GM11168 (cell line): ENCODE results near the gene ANKRD31.

Experiments
- in situ Hi-C: fragments of 300-500 bp; cut with MboI; formaldehyde crosslinking; loops from one replicate; pipeline ENCODE4 v1.12.0; 2022; ENCODE audit warnings: low sequenced_read_pairs; ENCODE audit not compliant: unreplicated experiment

Gene ANKRD31, protein sequence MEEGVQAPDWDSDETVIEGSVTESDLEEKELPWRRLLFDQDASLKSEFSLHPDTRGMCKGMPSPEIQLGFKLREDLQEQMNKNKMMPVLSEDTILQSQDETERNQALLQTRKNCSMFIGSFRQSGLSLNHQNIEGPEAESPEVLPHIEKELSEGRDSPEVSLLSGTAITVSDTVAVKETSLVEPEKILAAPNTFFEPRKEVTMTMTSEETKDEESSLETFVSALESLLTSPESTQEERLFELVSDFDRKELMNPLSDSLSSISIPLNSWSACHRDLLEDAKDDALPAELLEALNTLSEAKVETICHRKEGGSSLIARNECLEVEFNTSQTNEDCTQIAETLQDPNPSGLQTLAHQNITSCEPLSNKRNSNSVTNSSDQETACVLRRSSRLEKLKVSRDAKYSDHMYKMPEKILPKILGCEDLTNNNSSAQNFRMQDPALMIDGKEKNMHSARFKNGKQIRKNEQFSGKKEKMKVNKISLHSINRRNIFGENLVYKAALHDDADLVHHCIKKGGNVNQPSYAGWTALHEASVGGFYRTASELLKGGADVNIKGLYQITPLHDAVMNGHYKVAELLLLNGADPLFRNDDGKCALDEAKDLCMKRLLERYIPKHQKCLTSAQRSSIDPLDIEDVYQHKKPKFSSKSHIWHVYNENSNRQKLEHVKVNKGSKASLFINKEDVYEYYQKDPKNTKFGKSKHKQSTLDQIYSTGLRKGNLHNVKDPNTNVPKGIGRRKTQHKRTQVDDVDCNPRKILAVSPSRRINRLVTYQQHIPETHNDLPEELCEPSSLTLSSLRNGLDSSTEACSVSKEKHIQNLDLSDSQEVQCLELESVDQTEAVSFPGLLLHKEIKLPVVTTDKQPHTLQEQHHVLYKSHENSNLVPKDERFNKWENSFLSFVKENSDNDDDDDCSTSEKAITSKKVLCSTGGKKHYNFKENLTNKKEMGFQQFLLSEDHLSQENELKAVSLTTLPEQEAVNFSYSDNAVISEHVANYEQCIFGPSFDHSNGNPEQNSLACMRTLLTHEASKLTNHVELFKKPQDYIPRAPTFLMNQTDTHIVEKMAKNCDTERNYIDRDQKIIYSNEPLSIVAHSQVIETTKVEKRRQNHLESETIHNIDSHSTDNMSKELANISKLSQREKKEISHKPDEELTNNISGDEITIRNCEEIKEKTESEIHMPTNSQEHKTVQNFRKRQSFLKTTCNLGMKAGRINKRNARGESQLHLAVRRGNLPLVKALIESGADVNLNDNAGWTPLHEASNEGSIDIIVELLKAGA (N-terminal part only)

DNA sequence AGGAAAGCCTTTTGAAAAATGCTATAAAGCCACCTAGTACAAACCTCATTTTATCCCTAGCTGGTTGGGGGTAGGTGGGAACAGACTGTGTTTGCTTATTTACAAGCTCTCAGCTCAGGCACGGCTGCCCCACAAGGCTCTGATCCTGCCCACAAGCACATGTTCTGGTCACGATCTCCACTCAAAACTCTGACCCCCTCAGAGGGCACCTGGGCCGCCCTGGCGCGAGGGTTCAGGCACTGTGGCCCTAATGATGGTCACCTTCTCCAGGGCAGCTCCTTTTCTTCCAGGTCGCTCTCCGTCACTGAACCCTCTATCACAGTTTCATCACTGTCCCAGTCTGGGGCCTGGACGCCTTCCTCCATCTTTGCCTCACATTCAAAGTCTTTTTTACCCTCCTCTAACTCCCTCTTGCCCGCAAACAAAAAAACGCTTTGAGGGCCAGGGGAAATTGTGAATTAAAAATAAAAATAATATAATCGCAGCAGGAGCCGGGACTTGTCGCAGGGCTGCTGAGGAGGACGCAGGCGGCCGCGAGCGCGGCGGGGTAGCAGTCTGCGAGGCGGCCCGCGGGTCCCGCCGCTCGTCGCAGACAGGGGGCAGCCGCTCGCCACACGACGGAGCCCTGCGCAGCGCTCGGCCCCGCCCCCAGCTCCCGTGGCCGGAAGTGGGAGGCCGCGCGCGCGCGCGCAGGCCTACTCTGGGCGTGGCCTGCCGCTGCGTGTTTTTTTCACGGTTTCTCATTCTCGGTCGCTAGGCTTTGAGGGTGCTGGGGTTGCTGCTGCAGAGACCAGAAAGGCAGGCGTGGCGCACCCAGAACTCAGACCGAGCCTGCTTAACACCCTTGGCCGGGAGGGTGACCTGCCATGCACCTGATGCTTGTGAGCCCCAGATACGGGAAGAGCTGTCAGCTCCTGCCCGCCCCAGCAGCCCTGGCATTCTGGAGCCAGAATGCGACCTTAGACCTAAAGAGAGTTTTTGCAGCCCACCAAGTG, at the start of gene ANKRD31:
ANKRD31 (minus strand) TSS at position 557 of the 995 bp plus-strand sequence; CDS start at position 365, 192 bp downstream.
- in situ Hi-C loops: loop anchor here (25.0 kb wide), 1 partner anchor 451 kb away; no protein-coding TSS in a partner anchor

DNA sequence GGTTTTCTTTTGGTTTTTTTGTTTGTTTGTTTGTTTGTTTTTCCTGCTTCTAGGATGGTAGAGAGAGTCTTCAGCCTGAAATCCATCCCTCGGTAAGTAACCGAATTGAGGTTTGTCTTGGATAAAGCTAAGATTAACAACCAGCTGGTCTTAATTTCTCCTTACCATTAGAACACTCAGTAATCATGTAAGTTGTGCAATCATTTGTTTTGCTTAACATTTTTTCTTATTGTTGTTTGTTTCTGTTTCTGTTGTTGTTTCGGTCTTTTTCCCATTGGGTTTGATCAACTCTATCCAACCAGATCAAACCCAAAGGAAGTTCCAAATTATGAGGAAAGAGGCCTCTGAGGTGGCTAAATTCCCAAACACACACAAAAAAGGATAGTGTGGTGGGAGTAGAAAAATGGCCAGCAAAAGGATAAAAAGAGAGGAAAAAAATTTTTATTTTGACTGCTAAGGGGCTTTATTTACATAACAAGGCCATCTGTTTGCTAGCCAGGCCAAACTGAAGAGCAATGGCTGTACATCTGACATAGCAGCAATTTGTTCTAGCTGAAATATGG, 49.6 kb upstream of the ANKRD31 start:
- in situ Hi-C loops: no loop called here

DNA sequence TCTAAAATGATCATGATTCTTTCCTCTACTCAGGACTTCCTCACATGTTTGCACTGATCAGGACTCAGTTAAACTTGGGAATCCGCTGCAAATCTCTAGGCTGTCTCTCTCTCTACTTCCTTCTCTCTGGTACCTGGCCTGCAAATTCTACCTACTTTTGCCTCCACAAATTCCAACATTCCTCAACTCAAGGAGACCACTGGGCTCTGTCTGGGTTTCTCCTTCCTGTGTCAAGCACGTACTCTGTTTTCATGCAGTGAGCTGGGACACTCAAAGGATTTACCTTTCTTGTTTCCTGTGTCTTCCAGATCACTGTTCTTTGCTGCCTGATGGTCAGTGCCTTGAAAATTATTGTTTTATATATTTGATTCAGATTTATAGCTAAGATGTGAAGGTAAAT, 45.9 kb upstream of the ANKRD31 start:
- in situ Hi-C loops: no loop called here

DNA sequence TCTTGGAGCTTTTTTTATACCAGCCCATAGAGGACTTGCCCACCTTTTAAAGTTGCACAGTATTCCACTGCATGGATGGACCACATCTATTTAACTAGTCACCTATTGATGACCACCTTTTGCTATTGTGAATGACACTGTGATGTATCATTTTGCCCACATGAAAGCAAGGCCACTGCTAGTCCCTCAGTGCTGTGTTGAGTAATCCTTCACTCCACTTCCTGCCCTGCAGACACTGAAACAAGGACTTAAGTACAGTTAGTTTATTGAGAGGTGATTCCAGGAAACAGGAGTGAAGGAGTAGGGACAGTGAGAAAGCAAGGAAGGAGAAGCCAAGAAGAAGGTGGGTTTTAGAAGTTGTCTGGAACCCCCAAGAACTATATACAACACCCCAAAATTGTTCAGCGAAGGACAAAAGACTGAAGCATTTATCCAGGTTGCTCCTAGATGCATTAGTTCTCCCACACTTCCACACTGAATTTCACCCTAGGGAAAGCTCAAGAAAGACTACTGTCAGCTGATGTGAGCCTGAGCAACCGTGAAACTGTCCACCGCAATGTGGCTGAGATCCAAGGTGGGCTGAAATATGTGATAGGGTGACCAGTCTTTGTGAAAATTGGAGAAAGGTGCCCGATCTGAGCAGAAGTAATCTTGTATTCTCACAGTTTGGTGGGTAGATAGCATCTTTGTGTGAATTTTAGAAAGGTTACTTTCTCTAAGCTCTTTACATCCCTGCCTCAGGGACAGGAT, 45.2 kb upstream of the ANKRD31 start:
- in situ Hi-C loops: no loop called here

DNA sequence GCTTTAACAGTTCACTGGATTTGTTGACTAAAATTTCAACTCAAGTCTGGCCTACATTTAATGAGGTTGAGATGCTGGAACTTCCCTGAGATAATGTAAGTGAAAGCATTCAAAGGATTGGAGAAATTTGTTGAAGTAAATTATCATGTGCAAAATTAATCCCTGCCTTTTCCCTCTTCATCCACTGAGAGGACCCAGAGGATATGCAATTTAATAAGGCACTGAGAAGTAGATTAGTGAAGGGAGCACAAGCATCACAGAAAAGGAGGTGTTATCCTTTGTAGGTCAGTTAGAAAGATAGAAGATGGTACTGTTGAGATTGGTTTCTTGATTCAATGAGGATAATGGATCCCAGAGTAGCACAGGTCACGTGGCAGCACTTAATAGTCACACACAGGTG, 42.6 kb upstream of the ANKRD31 start:
- in situ Hi-C loops: no loop called here

DNA sequence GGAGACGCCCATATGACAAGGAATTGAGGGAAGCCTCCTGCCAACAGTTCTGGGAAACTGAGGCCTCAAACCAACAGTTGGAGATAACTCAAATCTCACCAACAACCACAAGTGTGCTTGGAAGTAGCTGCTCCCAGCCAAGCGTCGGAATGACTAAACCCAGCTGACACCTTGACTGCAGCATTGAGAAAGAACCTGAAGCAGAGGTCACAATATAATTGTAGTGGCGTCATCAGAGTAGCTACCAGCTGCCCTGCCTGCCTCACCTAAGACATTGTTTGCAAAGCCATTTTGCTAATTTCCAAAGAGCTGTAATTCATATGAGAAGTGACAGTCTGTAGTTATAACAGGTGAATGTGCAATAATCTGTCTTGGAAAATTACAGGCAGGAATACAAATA, 40.8 kb upstream of the ANKRD31 start:
- in situ Hi-C loops: no loop called here

DNA sequence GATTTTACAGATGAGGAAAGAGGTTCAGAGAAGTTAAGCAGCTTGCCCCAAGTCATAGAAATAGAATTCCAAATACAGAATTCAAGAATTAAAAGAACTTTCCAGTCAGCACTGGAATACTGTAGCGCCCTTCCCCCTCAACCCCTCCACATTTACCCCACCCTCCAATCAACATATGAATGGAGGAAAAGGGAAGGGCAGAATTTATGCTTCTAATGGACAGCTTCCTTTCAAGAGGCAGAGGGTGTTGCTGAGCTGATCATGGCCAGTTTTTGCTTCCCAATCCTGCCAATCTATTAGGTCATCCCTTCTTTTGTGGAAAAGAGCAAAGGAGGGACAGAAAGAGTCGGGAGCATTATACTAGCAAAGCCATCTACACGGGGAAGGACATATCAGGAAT, 39.1 kb upstream of the ANKRD31 start:
- in situ Hi-C loops: no loop called here

DNA sequence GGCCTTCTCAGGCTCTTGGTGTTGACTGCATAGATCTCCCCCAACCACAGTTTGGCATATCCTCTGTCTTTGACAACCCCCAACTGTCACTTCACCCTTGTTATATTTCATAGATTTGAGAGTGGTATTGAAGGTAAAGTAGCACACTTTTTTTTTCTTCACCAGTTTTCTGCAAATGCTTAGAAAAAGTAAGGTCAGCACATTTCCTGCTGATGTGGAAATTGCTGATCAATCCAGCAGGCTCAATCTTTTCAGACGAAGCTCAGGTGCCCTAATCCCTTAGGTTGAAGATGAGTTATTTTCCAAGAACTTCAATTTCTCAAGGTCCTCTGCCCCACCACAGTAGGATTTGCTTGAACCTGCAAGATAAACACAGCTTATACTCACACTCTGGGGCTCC, 38.5 kb upstream of the ANKRD31 start:
- in situ Hi-C loops: no loop called here

DNA sequence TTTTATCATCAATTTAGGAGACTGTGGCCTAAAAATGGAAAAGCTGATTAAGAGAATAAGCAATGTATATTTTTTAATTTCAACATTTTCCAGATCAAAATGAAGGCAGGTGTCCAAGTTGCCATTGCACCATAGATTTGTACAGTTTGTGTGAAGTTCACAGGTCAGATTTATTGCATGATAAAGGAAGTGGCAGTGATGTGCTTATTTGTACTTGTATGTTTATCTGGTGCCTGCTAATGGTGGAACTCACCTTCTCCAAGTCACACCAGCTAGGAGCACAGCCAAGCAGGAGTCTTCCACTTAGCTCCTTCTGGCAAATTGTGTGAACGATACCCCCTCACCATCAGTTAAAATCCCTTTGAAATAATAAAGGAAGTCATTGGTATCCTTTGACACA, 37.8 kb upstream of the ANKRD31 start:
- in situ Hi-C loops: loop anchor here (25.0 kb wide), 1 partner anchor 337 kb away; no protein-coding TSS in a partner anchor

DNA sequence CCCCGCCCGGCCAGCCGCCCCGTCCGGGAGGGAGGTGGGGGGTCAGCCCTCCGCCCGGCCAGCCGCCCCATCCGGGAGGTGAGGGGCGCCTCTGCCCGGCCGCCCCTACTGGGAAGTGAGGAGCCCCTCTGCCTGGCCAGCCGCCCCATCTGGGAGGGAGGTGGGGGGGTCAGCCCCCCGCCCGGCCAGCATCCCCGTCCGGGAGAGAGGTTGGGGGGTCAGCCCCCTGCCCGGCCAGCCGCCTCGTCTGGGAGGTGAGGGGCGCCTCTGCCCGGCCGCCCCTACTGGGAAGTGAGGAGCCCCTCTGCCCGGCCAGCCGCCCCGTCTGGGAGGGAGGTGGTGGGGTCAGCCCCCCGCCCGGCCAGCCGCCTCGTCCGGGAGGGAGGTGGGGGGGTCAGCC, 33.9 kb upstream of the ANKRD31 start:
- in situ Hi-C loops: loop anchor here (25.0 kb wide), 1 partner anchor 333 kb away; no protein-coding TSS in a partner anchor

DNA sequence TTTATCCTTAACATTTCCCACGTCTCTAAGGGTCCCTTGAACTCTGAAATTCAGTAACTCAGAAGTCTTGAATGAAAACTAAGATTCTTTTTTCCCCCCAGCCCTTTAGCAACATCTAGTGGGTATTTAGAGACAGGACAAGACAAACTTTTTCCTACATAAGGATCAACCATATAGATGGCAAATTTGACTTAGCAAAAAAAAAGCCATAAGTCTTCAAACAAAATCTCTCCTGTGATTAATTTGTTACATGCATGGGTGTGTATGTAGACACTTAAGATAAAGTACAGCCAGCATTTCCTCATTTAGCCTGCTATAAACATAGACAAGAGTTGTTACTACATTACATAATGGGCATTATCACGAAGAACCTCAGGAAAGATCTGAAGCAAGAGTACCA, 29.1 kb upstream of the ANKRD31 start:
- in situ Hi-C loops: loop anchor here (25.0 kb wide), 1 partner anchor 328 kb away; no protein-coding TSS in a partner anchor

DNA sequence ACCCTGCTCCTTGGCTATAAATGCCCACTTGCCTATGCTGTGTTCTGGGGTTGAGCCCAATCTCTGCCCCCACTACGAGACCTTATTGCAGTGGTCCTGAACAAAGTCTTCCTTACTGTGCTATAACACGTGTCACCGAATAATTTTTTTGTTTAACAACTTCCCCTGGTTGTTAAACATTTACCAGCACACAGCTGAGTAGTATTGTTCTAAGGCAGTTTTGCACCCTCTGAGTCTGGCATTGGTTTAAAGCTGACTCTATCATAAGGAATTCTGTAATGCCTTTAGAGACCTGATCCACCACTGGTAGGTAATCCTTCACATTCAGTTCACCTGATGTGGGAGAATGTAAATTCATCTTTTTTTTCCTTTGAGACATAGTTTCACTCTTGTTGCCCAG, 25.6 kb upstream of the ANKRD31 start:
- in situ Hi-C loops: loop anchor here (25.0 kb wide), 1 partner anchor 325 kb away; no protein-coding TSS in a partner anchor

DNA sequence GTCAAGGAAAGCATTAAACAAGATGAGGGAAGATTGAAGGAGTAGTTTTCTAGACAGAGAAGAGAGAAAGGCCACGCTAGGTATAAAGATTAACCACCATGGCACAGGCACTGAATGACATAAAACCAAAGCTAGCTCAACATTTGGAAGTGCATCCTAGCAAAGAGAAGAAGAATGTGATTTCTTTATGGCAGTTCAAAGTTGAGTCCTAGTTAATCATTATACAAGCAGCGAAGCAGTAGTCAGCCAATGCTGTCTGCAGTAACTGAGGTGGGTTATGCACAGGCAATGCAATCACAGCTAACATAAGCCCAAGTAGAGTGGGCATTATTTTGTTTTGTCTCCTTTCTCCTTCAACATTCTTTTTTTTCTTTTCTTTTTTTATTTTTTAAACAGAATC, 24.0 kb upstream of the ANKRD31 start:
- in situ Hi-C loops: loop anchor here (25.0 kb wide), 1 partner anchor 323 kb away; no protein-coding TSS in a partner anchor

DNA sequence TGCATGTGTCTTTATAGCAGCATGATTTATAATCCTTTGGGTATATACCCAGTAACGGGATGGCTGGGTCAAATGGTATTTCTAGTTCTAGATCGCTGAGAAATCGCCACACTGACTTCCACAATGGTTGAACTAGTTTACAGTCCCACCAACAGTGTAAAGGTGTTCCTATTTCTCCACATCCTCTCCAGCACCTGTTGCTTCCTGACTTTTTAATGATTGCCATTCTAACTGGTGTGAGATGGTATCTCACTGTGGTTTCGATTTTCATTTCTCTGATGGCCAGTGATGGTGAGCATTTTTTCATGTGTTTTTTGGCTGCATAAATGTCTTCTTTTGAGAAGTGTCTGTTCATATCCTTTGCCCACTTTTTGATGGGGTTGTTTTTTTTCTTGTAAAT, 13.8 kb upstream of the ANKRD31 start:
- in situ Hi-C loops: loop anchor here (25.0 kb wide), 1 partner anchor 313 kb away; no protein-coding TSS in a partner anchor

DNA sequence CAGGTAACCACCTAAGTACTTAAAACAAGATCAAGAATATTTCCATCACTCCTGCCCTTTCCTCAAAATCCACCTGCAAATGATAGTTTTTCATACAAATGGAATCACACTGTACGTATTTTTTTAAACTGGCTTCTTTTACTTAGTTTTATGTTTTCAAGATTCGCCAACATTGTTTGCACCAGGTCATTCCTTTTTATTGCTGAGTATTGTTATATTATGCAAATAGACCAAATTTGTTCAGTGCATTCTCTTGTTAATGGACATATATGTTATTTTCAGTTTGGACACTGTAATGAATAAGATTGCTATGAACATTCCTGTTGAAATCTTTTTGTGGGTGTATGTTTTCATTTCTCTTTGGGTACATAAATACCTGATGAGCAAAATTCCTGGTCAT, 8.3 kb upstream of the ANKRD31 start:
- in situ Hi-C loops: loop anchor here (25.0 kb wide), 1 partner anchor 442 kb away; no protein-coding TSS in a partner anchor

DNA sequence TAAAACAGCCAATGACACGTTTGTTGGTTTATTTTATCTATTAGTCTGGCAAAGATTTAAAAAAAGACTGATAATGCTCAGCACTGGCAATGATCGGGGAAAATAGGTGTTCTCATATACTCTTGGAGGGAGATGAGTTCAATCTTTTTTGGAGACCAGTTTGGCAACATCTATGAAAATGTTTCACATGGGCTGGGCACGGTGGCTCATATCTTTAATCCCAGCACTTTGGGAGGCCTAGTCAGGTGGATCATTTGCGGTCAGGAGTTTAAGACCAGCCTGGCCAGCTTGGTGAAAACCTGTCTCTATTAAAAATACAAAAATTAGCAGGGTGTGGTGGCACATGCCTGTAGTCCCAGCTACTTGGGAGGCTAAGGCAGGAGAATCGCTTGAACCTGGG, 6.8 kb upstream of the ANKRD31 start:
- in situ Hi-C loops: loop anchor here (25.0 kb wide), 1 partner anchor 444 kb away; no protein-coding TSS in a partner anchor

DNA sequence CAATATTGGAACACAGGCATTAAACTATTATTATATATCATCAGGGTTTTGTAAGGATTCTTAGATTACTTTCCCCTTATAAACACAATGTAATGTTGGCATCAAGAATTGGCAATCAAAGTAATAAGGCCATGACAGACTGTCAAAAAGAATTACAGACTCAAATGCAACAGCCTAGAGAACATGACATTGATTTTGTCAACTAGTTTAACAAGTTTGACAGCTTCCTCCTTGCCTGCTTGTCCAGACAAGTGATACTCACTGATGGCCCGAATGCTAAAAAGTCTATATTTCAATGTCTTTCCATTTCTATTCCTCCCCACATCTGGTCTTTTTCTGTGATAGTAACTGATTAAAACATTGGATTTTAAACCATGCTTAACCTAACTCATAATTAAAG, 6.4 kb upstream of the ANKRD31 start:
- in situ Hi-C loops: loop anchor here (25.0 kb wide), 1 partner anchor 444 kb away; no protein-coding TSS in a partner anchor

DNA sequence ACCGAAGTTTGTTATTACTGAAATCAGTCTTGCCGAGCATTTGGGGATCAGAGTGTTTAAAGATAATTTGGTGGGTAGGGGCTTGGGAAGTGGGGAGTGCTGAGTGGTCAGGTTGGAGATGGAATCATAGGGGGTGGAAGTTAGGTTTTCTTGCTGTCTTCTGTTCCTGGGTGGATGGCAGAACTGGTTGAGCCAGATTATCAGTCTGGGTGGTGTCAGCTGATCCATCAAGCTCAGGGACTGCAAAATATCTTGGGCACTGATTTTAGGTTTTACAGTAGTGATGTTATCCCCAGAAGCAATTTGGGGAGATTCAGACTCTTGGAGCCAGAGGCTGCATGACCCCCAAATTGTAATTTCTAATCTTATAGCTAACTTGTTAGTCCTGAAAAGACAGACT, 5.4 kb upstream of the ANKRD31 start:
- in situ Hi-C loops: loop anchor here (25.0 kb wide), 1 partner anchor 445 kb away; no protein-coding TSS in a partner anchor
